Spleen (tissue), 11 donors: Measurements from ENCODE around the gene OR13A1. TPM values are rescaled to one million over a fixed set of nuclear protein-coding genes. Genes with fewer than 3 reads are reported as not detected.

Source experiments
- DNase-seq: peaks from one replicate; pipeline ENCODE4 v3.0.0-alpha.2; 2020
- H3K27ac ChIP-seq, 8 donors: fragments of 200-600 bp; sonication (generic) in 7 of 8; 1 replicate in 4 of 8; 2 replicates in 4 of 8; pipeline versions ENCODE4 v1.5.0 to v1.8.0; 2016 to 2021; ENCODE audit warnings: inconsistent platforms in 4 of 8, mild to moderate bottlenecking in 4 of 8, moderate library complexity in 1 of 8
- H3K27me3 ChIP-seq, 7 donors: fragments of 200-600 bp; sonication (generic) in 6 of 7; replicated peaks in 1 of 7; 1 replicate in 4 of 7; 2 replicates in 3 of 7; pipeline versions ENCODE4 v1.5.0 to v1.8.0; 2016 to 2021; ENCODE audit warnings: inconsistent platforms in 3 of 7, mild to moderate bottlenecking in 1 of 7
- H3K36me3 ChIP-seq, 6 donors: fragments of 200-600 bp; sonication (generic) in 5 of 6; 1 replicate in 4 of 6; 2 replicates in 2 of 6; pipeline versions ENCODE4 v1.5.0 to v1.8.0; 2016 to 2021; ENCODE audit warnings: inconsistent platforms in 2 of 6
- H3K4me1 ChIP-seq, 6 donors: fragments of 200-600 bp; sonication (generic) in 5 of 6; 1 replicate in 3 of 6; 2 replicates in 3 of 6; pipeline versions ENCODE4 v1.5.0 to v1.8.0; 2016 to 2021; ENCODE audit warnings: inconsistent platforms in 3 of 6
- H3K4me3 ChIP-seq, 8 donors: fragments of 200-600 bp; sonication (generic) in 7 of 8; 1 replicate in 4 of 8; 2 replicates in 4 of 8; pipeline versions ENCODE4 v1.5.0 to v1.8.0; 2016 to 2021; ENCODE audit warnings: inconsistent platforms in 4 of 8, mild to moderate bottlenecking in 4 of 8, moderate library complexity in 2 of 8
- H3K9me3 ChIP-seq, 8 donors: fragments of 200-600 bp; sonication (generic) in 7 of 8; 1 replicate in 4 of 8; 2 replicates in 4 of 8; pipeline versions ENCODE4 v1.5.0 to v1.8.0; 2016 to 2021; ENCODE audit warnings: inconsistent platforms in 4 of 8
- POLR2A ChIP-seq, 3 donors: fragments of 450-650 bp; IDR thresholded peaks; one replicate each; pipeline ENCODE4 v1.5.1; 2017; ENCODE audit warnings: antibody characterized with exemption in 3 of 3, mild to moderate bottlenecking in 1 of 3
- POLR2AphosphoS5 ChIP-seq, 3 donors: sonication (generic); formaldehyde crosslinking; IDR thresholded peaks; one replicate each; pipeline ENCODE4 v1.5.1; 2017; ENCODE audit warnings: antibody characterized with exemption in 3 of 3
- WGBS, 5 donors: extraction: QIAGEN DNeasy Blood & Tissue Kit in 3 of 5; methylation state at CpG; one replicate each; pipeline versions ENCODE4 v1.1.5 to v1.1.7; 2013 to 2018; 5-methylcytosine and 5-hydroxymethylcytosine counted together
- intact Hi-C: fragments of 100-400 bp; cut with DNase I; formaldehyde crosslinking; loops from one replicate; pipeline ENCODE4 v1.15.0; 2023; ENCODE audit warnings: low total_unique reads
- polyA plus RNA-seq, 3 donors: library from polyadenylated mRNA; stranded (reverse); fragments of 200-250 nt; gene quantifications; one replicate each; pipeline ENCODE4 v1.2.1, GENCODE V29; 2013
- total RNA-seq, 7 donors: library from RNA; depleted of rRNA in 3 of 7; stranded (reverse); fragments of >200 nt in 3 of 7; fragmentation: NEBNext Ultra II Directional in 4 of 7; extraction: Animal tissue kit (Norgen Biotek cat#: 25700) in 4 of 7; gene quantifications; one replicate each; pipeline versions ENCODE4 v1.1.0 to v1.2.1, GENCODE V29; 2016 to 2021
- TF ChIP-seq, protein P1 (sequence below), 11 experiments: fragments of 200-600 bp in 7 of 11; fragments of 450-650 bp in 4 of 11; sonication (generic) in 4 of 11; IDR thresholded peaks in 8 of 11; conservative IDR thresholded peaks in 3 of 11; 1 replicate in 7 of 11; 2 replicates in 4 of 11; pipeline versions ENCODE4 v1.4.0 to v1.8.0; 2016 to 2021; ENCODE audit warnings: antibody characterized with exemption in 11 of 11, inconsistent platforms in 4 of 11, mild to moderate bottlenecking in 1 of 11
- donor health status: healthy with polysubstance abuse.
- donor health status: DM: no; HTN: no; CAD: no; lungs with moderate emphysema.
- donor health status: DM: no; HTN: no; CAD: no.
- donor health status: Bipolar disorder and iron deficiency.
- donor health status: healthy.
- donor health status: DM: no; HTN: no; CAD: no.
- donor health status: DM: yes; HTN: yes; CAD: no.

OR13A1 gene
- total and polyA plus RNA-seq, 10 donors, result 0.13 to 3.8 (median 0.68) TPM; not detected in 1

DNA sequence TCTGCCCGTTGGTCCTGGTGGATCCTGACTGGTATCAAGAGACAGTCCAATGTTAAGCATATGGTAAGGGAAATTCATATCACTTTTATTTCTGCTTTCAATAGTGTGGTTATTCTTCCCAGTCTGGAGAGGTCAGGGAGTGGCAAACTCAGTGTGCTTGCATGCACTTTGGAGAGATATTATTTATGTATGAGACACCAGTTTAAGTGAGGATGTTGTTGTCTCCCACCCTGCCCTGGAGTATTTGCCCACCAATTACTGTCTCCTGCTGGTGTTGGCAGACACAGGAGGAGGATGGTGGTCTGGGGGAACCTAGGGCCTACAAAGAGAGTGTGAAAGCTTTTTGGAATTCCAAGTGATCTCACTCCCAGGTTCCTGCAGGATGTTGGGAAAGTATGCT is 59.7 kb downstream of the OR13A1 start:
- no peak for DNase-seq
- peaks cover 0 to 6% (median 3%) of the 10 kb centered on the region in 6 donors for H3K4me1 ChIP-seq
- no peaks in the 10 kb centered on the region for H3K9me3 ChIP-seq
- no peak for TF ChIP-seq POLR2A (IDR thresholded peaks at IDR 0.05)
- no peak for TF ChIP-seq POLR2AphosphoS5 (IDR thresholded peaks at IDR 0.05)
- H3K27me3 ChIP-seq, result no peaks in the 10 kb centered on the region
- intact Hi-C loops, result loop anchor here (10.0 kb wide), 1 partner anchor 209 kb away; no protein-coding TSS in a partner anchor
- H3K36me3 ChIP-seq, result no peaks in the 10 kb centered on the region
- no peak overlapping the region for H3K27ac ChIP-seq
- no peak overlapping the region for H3K4me3 ChIP-seq
- 74 to 93% (median 86%) methylated on average over 1 of the region's 1 CpG for WGBS, 5 donors

DNA sequence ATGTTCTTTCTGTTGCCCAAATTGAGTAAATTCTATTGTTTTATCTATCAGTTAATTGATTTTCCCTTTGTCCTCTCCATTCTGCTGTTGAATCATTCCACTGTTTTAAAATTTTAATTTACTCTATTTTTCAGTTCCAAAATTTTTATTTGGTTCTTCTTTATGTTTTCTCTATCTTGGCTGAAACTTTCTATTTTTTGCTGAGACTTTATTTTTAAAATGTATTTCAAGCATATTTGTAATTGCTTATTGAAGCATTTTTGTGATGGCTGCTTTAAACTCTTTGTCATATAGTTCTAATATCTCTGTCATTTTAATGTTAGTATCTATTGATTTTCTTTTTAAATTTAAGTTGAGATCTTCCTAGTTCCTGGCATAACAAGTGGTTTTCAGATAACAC is 60.5 kb downstream of the OR13A1 start:
- intact Hi-C loops, result loop anchor here (10.0 kb wide), 1 partner anchor 210 kb away; no protein-coding TSS in a partner anchor
- H3K4me1 ChIP-seq, result peaks cover 0 to 14% (median 10%) of the 10 kb centered on the region in 6 donors
- no peaks in the 10 kb centered on the region for H3K36me3 ChIP-seq
- H3K27me3 ChIP-seq, result no peaks in the 10 kb centered on the region
- H3K9me3 ChIP-seq, result no peaks in the 10 kb centered on the region
- no peak for TF ChIP-seq POLR2AphosphoS5 (IDR thresholded peaks at IDR 0.05)
- TF ChIP-seq POLR2A (IDR thresholded peaks at IDR 0.05), result no peak
- TF ChIP-seq, protein P1, sequence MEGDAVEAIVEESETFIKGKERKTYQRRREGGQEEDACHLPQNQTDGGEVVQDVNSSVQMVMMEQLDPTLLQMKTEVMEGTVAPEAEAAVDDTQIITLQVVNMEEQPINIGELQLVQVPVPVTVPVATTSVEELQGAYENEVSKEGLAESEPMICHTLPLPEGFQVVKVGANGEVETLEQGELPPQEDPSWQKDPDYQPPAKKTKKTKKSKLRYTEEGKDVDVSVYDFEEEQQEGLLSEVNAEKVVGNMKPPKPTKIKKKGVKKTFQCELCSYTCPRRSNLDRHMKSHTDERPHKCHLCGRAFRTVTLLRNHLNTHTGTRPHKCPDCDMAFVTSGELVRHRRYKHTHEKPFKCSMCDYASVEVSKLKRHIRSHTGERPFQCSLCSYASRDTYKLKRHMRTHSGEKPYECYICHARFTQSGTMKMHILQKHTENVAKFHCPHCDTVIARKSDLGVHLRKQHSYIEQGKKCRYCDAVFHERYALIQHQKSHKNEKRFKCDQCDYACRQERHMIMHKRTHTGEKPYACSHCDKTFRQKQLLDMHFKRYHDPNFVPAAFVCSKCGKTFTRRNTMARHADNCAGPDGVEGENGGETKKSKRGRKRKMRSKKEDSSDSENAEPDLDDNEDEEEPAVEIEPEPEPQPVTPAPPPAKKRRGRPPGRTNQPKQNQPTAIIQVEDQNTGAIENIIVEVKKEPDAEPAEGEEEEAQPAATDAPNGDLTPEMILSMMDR (IDR thresholded peaks at IDR 0.05 in 8 of 11, conservative IDR thresholded peaks at IDR 0.05 in 3 of 11), result no peak
- H3K4me3 ChIP-seq, result no peak overlapping the region
- no peak for DNase-seq
- H3K27ac ChIP-seq, result no peak overlapping the region

DNA sequence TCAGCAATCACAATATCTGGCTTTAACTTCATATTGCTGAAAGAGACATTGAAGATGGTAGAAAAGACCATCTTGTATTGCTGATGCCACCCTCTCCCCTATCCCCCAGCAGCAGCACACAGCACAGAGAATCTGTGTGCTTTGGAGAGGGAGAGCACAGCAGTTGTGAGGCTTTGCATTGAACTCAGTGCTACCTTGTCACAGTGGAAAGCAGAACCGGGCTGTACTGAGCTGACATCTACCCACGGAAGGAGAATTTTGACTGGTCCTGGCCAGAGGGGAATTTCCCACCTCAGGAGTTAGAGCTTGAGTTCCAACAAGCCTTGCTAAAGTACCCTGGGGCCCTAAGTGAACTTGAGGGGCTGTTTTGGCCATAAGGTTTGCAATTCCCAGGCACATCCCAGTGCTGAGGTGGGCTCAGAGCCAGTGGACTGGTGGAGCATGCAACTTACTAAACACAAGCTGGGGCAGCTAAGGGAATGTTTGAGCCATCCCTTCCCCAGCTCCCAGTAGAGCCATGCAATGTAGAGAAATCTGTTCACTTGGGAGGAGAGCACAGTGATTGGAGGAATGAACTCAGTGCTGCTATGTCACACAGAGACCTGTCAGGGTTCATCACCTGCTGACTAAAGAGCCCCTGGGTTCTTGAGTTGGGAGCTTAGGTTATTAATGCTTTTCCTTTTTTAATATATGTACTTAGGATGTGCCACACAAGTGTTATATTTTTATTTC is 62.1 kb downstream of the OR13A1 start:
- TF ChIP-seq, protein P1 (IDR thresholded peaks at IDR 0.05 in 8 of 11, conservative IDR thresholded peaks at IDR 0.05 in 3 of 11), result no peak
- TF ChIP-seq POLR2A (IDR thresholded peaks at IDR 0.05) (no peak), POLR2AphosphoS5 (IDR thresholded peaks at IDR 0.05) (no peak)
- DNase-seq, result no peak
- Histone ChIP-seq H3K27me3 (no peaks in the 10 kb centered on the region), H3K4me3 (no peak overlapping the region), H3K36me3 (no peaks in the 10 kb centered on the region), H3K27ac (no peak overlapping the region), H3K9me3 (no peaks in the 10 kb centered on the region), H3K4me1 (peaks cover 0 to 16% (median 10%) of the 10 kb centered on the region in 6 donors)
- intact Hi-C loops, result loop anchor here (10.0 kb wide), 1 partner anchor 211 kb away; no protein-coding TSS in a partner anchor
- 37 to 56% (median 41%) methylated on average over 2 of the region's 2 CpGs for WGBS, 5 donors

Other genes with a start within 250 kb of the OR13A1 start
- 100 to 1,000 TPM in 6 of 7 donors, 10 to 100 TPM in 1; 87.2 to 357 (median 168) TPM for gene ALOX5, start 58.6 kb upstream of the OR13A1 start, total RNA-seq
- gene ALOX5, start 58.6 kb upstream of the OR13A1 start, polyA plus RNA-seq, result 100 to 1,000 TPM in 2 of 3 donors, 10 to 100 TPM in 1; 69.3 to 184 (median 119) TPM